Neural crest cell (in vitro differentiated cells): Measurements from ENCODE around the gene PTPRM. TPM values are rescaled to one million over a fixed set of nuclear protein-coding genes. Genes with fewer than 3 reads are reported as not detected.

Experiments
- DNase-seq: peaks from one replicate; pipeline ENCODE4 v3.0.0; 2021; ENCODE audit warnings: low read depth, mixed read lengths, low spot score
- H3K27ac Mint-ChIP-seq: one replicate; pipeline ENCODE4 v1.8.0; 2021; ENCODE audit warnings: mild to moderate bottlenecking, mixed read lengths; ENCODE audit not compliant: unreplicated experiment
- H3K27me3 Mint-ChIP-seq: 2 replicates; pipeline ENCODE4 v1.8.0; 2021; ENCODE audit warnings: low read depth, mild to moderate bottlenecking, mixed read lengths
- H3K36me3 Mint-ChIP-seq: 2 replicates; pipeline ENCODE4 v1.8.0; 2021; ENCODE audit warnings: low read depth, mild to moderate bottlenecking, mixed read lengths
- H3K4me1 Mint-ChIP-seq: 2 replicates; pipeline ENCODE4 v1.8.0; 2021; ENCODE audit warnings: mixed read lengths
- H3K4me3 Mint-ChIP-seq: one replicate; pipeline ENCODE4 v1.8.0; 2021; ENCODE audit warnings: mild to moderate bottlenecking, mixed read lengths
- H3K9me3 Mint-ChIP-seq: 2 replicates; pipeline ENCODE4 v1.8.0; 2021; ENCODE audit warnings: mixed read lengths
- CTCF ChIP-seq: fragments of 200-600 bp; sonication (generic); conservative IDR thresholded peaks from 2 replicates; pipeline ENCODE4 v1.5.0; 2021; ENCODE audit warnings: antibody characterized with exemption, mild to moderate bottlenecking
- total RNA-seq: library from RNA; stranded (reverse); gene quantifications from 2 replicates; pipeline ENCODE4 v1.2.1, GENCODE V29; 2021

Gene PTPRM
- total RNA-seq, 1 donor from 2014 or later = 7.7 TPM

- Mint-ChIP-seq H3K27me3 (no peaks in the 10 kb centered on the region), H3K4me3 (no peak overlapping the region), H3K4me1 (no peaks in the 10 kb centered on the region), H3K36me3 (no peaks in the 10 kb centered on the region), H3K9me3 (no peaks in the 10 kb centered on the region), H3K27ac (no peak overlapping the region)
- no peak for DNase-seq
- TF ChIP-seq CTCF = no peak
Observed at GRCh38 chr18:8029061-8029460, 461.9 kb downstream of the PTPRM start.

GRCh38 chr18:8029731-8030130 is 462.6 kb downstream of the PTPRM start:
- no peak for TF ChIP-seq CTCF
- no peak overlapping the region for H3K27ac Mint-ChIP-seq
- DNase-seq = no peak
- no peak overlapping the region for H3K4me3 Mint-ChIP-seq
- no peaks in the 10 kb centered on the region for H3K27me3 Mint-ChIP-seq
- no peaks in the 10 kb centered on the region for H3K4me1 Mint-ChIP-seq
- H3K36me3 Mint-ChIP-seq = no peaks in the 10 kb centered on the region
- no peaks in the 10 kb centered on the region for H3K9me3 Mint-ChIP-seq

- H3K9me3 Mint-ChIP-seq = no peaks in the 10 kb centered on the region
- no peak for DNase-seq
- no peaks in the 10 kb centered on the region for H3K36me3 Mint-ChIP-seq
- H3K27ac Mint-ChIP-seq = no peak overlapping the region
- no peak for TF ChIP-seq CTCF
- no peak overlapping the region for H3K4me3 Mint-ChIP-seq
- H3K4me1 Mint-ChIP-seq = no peaks in the 10 kb centered on the region
- no peaks in the 10 kb centered on the region for H3K27me3 Mint-ChIP-seq
Observed at GRCh38 chr18:8030201-8030600, 463.1 kb downstream of the PTPRM start.

- no peak overlapping the region for H3K27ac Mint-ChIP-seq
- no peaks in the 10 kb centered on the region for H3K4me1 Mint-ChIP-seq
- H3K9me3 Mint-ChIP-seq = no peaks in the 10 kb centered on the region
- no peaks in the 10 kb centered on the region for H3K36me3 Mint-ChIP-seq
- no peak overlapping the region for H3K4me3 Mint-ChIP-seq
- no peaks in the 10 kb centered on the region for H3K27me3 Mint-ChIP-seq
- no peak for DNase-seq
- no peak for TF ChIP-seq CTCF
Observed at GRCh38 chr18:8031496-8031895, 464.4 kb downstream of the PTPRM start.

- no peak for TF ChIP-seq CTCF
- Mint-ChIP-seq H3K36me3 (no peaks in the 10 kb centered on the region), H3K9me3 (no peaks in the 10 kb centered on the region), H3K27me3 (no peaks in the 10 kb centered on the region), H3K4me3 (no peak overlapping the region), H3K4me1 (no peaks in the 10 kb centered on the region), H3K27ac (no peak overlapping the region)
- no peak for DNase-seq
Observed at GRCh38 chr18:8034674-8035073, 467.6 kb downstream of the PTPRM start.

- no peak overlapping the region for H3K4me3 Mint-ChIP-seq
- no peaks in the 10 kb centered on the region for H3K27me3 Mint-ChIP-seq
- no peak overlapping the region for H3K27ac Mint-ChIP-seq
- no peak for DNase-seq
- TF ChIP-seq CTCF = no peak
- no peaks in the 10 kb centered on the region for H3K4me1 Mint-ChIP-seq
- no peaks in the 10 kb centered on the region for H3K36me3 Mint-ChIP-seq
- no peaks in the 10 kb centered on the region for H3K9me3 Mint-ChIP-seq
Observed at GRCh38 chr18:8036551-8036950, 469.4 kb downstream of the PTPRM start.
